Tibial nerve (tissue), 3 donors: ENCODE measurements around the gene ADIRF.

ENCODE experiments used
- POLR2A ChIP-seq, 2 donors: fragments of 450-650 bp; IDR thresholded peaks; one replicate each; pipeline ENCODE4 v1.6.1; 2017; ENCODE audit warnings: antibody characterized with exemption in 2 of 2, mild to moderate bottlenecking in 2 of 2, moderate library complexity in 2 of 2
- TF ChIP-seq, protein P1 (sequence below), 5 experiments: fragments of 200-600 bp in 3 of 5; fragments of 450-650 bp in 2 of 5; sonication (generic) in 3 of 5; IDR thresholded peaks; one replicate each; pipeline ENCODE4 v1.5.1; 2016 to 2019; ENCODE audit warnings: antibody characterized with exemption in 5 of 5, mild to moderate bottlenecking in 3 of 5, moderate library complexity in 2 of 5

DNA sequence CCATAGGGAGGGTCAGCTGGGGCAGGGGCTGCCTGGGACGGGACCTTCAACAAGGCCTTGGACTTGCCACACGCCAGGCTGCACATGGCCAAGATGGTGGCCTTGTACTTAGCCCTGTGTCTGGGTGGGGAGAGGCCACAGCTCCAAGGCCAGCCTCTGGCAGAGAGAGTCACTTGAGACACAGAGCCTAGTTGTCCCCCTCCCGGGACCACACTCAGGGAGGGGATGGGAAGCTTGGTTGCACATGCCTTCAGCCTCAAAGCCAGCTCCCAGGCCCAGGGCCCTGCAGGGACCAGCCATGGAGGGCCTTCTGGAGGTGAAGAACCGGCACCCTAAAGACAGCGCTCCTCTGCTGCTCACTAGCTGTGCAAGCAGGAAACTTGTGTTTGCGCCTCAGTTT lies 27.6 kb upstream of the ADIRF start:
- TF ChIP-seq POLR2A (IDR thresholded peaks at IDR 0.05) = no peak
- TF ChIP-seq, protein P1, sequence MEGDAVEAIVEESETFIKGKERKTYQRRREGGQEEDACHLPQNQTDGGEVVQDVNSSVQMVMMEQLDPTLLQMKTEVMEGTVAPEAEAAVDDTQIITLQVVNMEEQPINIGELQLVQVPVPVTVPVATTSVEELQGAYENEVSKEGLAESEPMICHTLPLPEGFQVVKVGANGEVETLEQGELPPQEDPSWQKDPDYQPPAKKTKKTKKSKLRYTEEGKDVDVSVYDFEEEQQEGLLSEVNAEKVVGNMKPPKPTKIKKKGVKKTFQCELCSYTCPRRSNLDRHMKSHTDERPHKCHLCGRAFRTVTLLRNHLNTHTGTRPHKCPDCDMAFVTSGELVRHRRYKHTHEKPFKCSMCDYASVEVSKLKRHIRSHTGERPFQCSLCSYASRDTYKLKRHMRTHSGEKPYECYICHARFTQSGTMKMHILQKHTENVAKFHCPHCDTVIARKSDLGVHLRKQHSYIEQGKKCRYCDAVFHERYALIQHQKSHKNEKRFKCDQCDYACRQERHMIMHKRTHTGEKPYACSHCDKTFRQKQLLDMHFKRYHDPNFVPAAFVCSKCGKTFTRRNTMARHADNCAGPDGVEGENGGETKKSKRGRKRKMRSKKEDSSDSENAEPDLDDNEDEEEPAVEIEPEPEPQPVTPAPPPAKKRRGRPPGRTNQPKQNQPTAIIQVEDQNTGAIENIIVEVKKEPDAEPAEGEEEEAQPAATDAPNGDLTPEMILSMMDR (IDR thresholded peaks at IDR 0.05) = no peak
